ENCODE results near the gene SORT1.
"Not testable (repeated sequence)": the region's sequence is repeated elsewhere in the genome, so short reads cannot be mapped to it uniquely, and the experiment has no call there.

The SORT1 gene

GRCh38 chr1:109396871-109397580, 692 bp downstream of the SORT1 start:
- DNase-seq = no peak

GRCh38 chr1:109396513-109396839, 1.2 kb downstream of the SORT1 start:
- no peak for DNase-seq

GRCh38 chr1:109395602-109396512, 1.9 kb downstream of the SORT1 start:
- no peak for DNase-seq

- not testable (repeated sequence) for DNase-seq
These were observed 2.5 kb downstream of the SORT1 start for GRCh38 chr1:109395282-109395599.

- DNase-seq = no peak
These were observed 3.0 kb downstream of the SORT1 start for GRCh38 chr1:109394591-109395281.

- DNase-seq = no peak
These were observed 4.0 kb downstream of the SORT1 start for GRCh38 chr1:109393617-109394233.

GRCh38 chr1:109392788-109393616, 4.7 kb downstream of the SORT1 start:
- DNase-seq = no peak

- no peak for DNase-seq
These were observed 5.5 kb downstream of the SORT1 start for GRCh38 chr1:109392037-109392787.

- no peak for DNase-seq
These were observed 6.1 kb downstream of the SORT1 start for GRCh38 chr1:109391626-109392025.

GRCh38 chr1:109391157-109391556, 6.6 kb downstream of the SORT1 start:
- no peak for DNase-seq

GRCh38 chr1:109389638-109390341, 7.9 kb downstream of the SORT1 start:
- DNase-seq = no peak

- no peak for DNase-seq
These were observed 8.7 kb downstream of the SORT1 start for GRCh38 chr1:109388884-109389637.

- no peak for DNase-seq
These were observed 9.5 kb downstream of the SORT1 start for GRCh38 chr1:109388208-109388711.

- DNase-seq = no peak
These were observed 11.5 kb downstream of the SORT1 start for GRCh38 chr1:109386054-109386717.

GRCh38 chr1:109385417-109385816, 12.3 kb downstream of the SORT1 start:
- DNase-seq = no peak

GRCh38 chr1:109383854-109384253, 13.9 kb downstream of the SORT1 start:
- no peak for DNase-seq

GRCh38 chr1:109383087-109383779, 14.5 kb downstream of the SORT1 start:
- DNase-seq = no peak

GRCh38 chr1:109381573-109381972, 16.1 kb downstream of the SORT1 start:
- no peak for DNase-seq

GRCh38 chr1:109379907-109380306, 17.8 kb downstream of the SORT1 start:
- DNase-seq = no peak

Data from T-helper 2 cell (primary cell).